Measurements from ENCODE around the gene RET.

RET gene

DNA sequence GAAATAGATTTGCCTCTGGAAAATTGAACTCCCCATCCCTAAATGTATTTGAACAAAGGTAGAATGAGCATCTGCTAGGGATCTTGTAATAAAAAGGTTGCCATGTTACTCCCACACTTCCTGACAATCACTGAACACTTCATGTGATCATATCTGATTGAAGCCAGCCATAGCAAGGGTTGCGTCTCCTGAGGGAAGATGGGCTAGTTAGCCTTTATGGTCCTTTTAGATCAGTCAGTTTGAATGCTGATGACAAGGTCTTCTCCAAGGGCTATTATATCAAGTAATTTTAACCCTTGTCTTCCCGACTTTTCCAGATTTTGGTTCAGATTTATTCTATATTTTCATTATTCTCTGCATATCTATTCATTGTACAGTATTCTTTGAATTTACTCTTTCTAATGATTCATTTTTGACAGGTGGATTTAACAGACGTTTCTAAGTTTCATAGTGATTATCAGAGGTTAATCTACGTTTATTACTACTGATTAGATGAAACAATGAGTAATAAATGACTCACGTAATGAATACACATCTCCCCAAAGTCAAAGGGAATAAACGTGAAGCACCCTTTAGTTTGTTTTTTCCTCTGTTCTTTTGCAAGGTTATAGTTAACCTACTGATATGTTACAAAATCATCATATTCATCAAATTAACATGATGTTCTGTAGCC is 89.5 kb downstream of the RET start:
- no peak for DNase-seq (ENCODE audit: low read depth in 1 of 2, low spot score in 1 of 2)

- no peak for DNase-seq (ENCODE audit: low read depth in 1 of 2, low spot score in 1 of 2)
Measured at GRCh38 chr10:43166880-43167497, 90.1 kb downstream of the RET start.

DNA sequence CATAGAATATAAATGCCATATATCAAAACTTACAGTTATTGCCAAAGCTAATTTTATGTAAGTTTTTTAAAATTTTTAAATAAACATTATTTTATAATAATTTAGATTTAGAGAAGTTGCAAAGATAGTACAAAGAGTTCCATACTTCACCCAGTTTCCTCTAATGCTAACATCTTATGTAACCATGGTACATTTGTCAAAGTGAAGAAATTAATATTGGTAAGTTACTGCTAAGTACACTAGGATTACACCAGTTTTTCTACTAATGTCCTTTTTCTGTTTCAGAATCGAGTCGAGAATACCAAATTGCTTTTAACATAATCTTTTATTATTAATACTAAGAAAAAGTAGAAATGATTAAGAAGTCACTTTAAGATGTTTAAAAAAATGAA is 90.6 kb downstream of the RET start:
- DNase-seq (ENCODE audit: low read depth in 1 of 2, low spot score in 1 of 2), result no peak

- DNase-seq (ENCODE audit: low read depth in 1 of 2, low spot score in 1 of 2), result no peak
Measured at GRCh38 chr10:43170491-43170890, 93.6 kb downstream of the RET start.

- no peak for DNase-seq (ENCODE audit: low read depth in 1 of 2, low spot score in 1 of 2)
Measured at GRCh38 chr10:43172645-43173044, 95.8 kb downstream of the RET start.

DNA sequence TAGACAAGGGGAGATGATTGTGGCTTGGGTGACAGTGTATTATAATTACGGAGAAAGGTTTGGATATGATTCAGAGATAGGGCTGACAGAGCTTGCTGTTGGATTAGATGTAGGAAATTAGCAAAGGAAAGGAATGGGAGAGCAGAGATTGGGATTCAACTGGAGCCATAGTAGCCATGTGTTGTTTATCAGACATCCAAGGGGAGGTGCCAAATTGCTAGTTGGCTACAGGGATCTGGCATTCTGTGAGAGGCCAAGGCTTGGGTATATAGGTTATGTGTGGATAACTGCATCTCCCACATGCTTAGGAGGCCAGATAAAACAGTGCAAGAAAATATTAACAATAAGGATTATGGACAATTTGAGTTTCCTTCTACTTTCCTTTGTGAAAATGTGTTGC is 96.3 kb downstream of the RET start:
- no peak for DNase-seq (ENCODE audit: low read depth in 1 of 2, low spot score in 1 of 2)

DNA sequence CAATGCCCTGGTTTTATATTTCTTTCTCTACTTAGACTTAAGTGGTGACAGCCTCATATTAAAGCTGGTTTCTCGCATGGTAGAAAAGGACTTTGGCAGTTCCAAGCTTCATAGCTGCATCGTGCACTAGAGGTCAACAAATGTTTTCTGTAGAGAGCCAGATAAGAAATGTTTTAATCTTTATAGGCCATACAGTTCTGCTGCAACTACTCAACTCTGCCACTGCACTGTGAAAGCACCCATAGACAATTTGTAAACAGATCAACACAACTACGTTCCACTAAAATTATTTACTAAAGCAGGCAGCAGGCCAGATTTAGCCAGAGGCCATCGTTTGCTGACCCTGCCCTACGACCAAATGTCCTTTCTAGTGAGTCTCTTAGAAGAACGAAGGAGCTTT is 98.1 kb downstream of the RET start:
- DNase-seq (ENCODE audit: low read depth in 1 of 2, low spot score in 1 of 2), result no peak

DNA sequence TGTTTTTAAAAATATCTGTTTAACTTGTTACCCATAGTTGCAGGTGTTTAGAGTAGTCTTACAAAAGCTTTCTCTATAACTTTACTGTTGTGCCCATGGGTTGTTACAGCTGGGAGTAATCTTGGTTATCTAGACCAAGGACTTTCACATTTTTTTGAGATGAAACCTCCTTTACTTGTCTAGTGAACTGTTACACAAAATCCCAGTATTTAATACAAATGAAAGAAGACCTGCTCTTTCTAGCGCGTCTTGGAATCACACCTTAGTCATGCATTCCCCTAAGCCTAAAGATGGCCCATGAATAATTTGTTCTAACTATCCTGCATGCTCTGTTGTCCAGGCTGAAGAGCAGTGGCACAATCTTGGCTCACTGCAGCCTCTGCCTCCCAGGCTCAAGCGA is 99.4 kb downstream of the RET start:
- no peak for DNase-seq (ENCODE audit: low read depth in 1 of 2, low spot score in 1 of 2)

DNA sequence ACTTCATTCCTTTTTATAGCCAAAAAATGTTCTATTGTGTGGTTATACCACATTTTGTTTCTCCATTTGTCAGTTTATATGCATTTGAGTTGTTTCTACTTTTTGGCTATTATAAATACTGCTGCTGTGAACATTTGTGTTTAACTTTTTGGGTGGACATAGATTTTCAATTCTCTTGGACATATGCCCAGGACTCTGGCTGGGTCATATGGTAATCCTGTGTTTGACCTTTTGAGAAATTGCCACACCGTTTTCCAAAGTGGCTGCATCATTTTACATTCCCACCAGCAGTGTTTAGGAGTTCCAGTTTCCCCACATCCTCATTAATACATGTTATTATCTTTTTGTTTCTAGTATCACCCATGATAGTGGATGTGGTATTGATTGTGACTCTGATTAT is 100.7 kb downstream of the RET start:
- DNase-seq (ENCODE audit: low read depth in 1 of 2, low spot score in 1 of 2), result no peak

Data from stimulated activated CD4-positive, alpha-beta T cell treated with anti-CD3 and anti-CD28 coated beads, Interleukin-15, amount 100 ng/mL, for 1 hour (primary cell).